Glomerular endothelial cell (primary cell): ENCODE data around the gene CEP192. TPM values are rescaled to one million over a fixed set of nuclear protein-coding genes. Genes with fewer than 3 reads are reported as not detected.

Experiments used
- total RNA-seq: library from RNA; depleted of rRNA; stranded (reverse); fragments of >200 nt; gene quantifications from 2 replicates; pipeline ENCODE4 v1.2.3, GENCODE V29; 2015

Gene CEP192
- total RNA-seq, 1 donor from 2014 or later = 16.0 TPM

Other genes with a start within 250 kb of the CEP192 start
- gene PTPN2, start 107.1 kb upstream of the CEP192 start, total RNA-seq = 20.6 and 21.8 TPM in 2 replicates
- 22.5 and 25.3 TPM in 2 replicates for gene SEH1L, start 43.4 kb upstream of the CEP192 start, total RNA-seq
- gene LDLRAD4, start 227.4 kb downstream of the CEP192 start, total RNA-seq = 2.2 and 13.4 TPM in 2 replicates